IMR-90 (cell line): ENCODE measurements around the gene RAP1GAP. TPM values are rescaled to one million over a fixed set of nuclear protein-coding genes. Genes with fewer than 3 reads are reported as not detected.

ENCODE experiments used
- ATAC-seq: fragments of 200-7000 bp; cut with Tn5 transposase; 2 replicates; pipeline ENCODE4 v1.9.1; 2020; ENCODE audit warnings: low read depth, mild to moderate bottlenecking, moderate library complexity
- BruUV-seq: library from RNA; stranded (reverse); fragments of 400-500 nt; replicated peaks from 2 replicates; lab custom pipeline; 2021; lab: Mats Ljungman, UMichigan
- CTCF ChIA-PET: fragments of 300-600 bp; formaldehyde crosslinking; extraction: SDS; loops from one replicate; lab custom pipeline; 2021; ENCODE audit warnings: antibody characterized with exemption; lab: Yijun Ruan, JAX
- POLR2A ChIA-PET: fragments of 300-600 bp; sonication (Branson Sonifier 250); formaldehyde crosslinking; loops from one replicate; lab custom pipeline; 2022; ENCODE audit warnings: antibody characterized with exemption; ENCODE audit not compliant: unreplicated experiment; lab: Charles Lee
- DNase-seq: peaks from one replicate; pipeline ENCODE4 v3.0.0; 2013
- H2AFZ ChIP-seq: replicated peaks from 2 replicates; pipeline ENCODE3; 2013; ENCODE audit warnings: low read length, mild to moderate bottlenecking; ENCODE audit not compliant: poor library complexity
- H2AK5ac ChIP-seq: 2 replicates; pipeline ENCODE4 v1.6.1; 2013; ENCODE audit warnings: low read depth, low read length, inconsistent platforms
- H2AK9ac ChIP-seq: replicated peaks from 2 replicates; pipeline ENCODE3; 2013; ENCODE audit warnings: mild to moderate bottlenecking, low read depth, low read length, moderate library complexity; ENCODE audit not compliant: poor library complexity
- H2BK120ac ChIP-seq: 2 replicates; pipeline ENCODE4 v1.6.1; 2013; ENCODE audit warnings: low read depth, low read length, inconsistent platforms
- H2BK15ac ChIP-seq: 3 replicates; pipeline ENCODE4 v1.6.1; 2013; ENCODE audit warnings: low read depth, low read length, inconsistent platforms
- H2BK20ac ChIP-seq: 2 replicates; pipeline ENCODE4 v1.6.1; 2013; ENCODE audit warnings: low read depth, mild to moderate bottlenecking, inconsistent platforms, low read length, moderate library complexity
- H2BK5ac ChIP-seq: 2 replicates; pipeline ENCODE4 v1.6.1; 2013; ENCODE audit warnings: mild to moderate bottlenecking, low read depth, low read length, inconsistent platforms; ENCODE audit not compliant: poor library complexity, severe bottlenecking
- H3K14ac ChIP-seq: replicated peaks from 2 replicates; pipeline ENCODE4 v1.6.1; 2013; ENCODE audit warnings: low read depth, low read length, inconsistent platforms
- H3K18ac ChIP-seq: 2 replicates; pipeline ENCODE4 v1.6.1; 2013; ENCODE audit warnings: low read depth, low read length, control low read depth
- H3K23ac ChIP-seq: 2 replicates; pipeline ENCODE4 v1.6.1; 2013; ENCODE audit warnings: low read depth, low read length, inconsistent platforms
- H3K27ac ChIP-seq: 2 replicates; pipeline ENCODE4 v1.5.1; 2013; ENCODE audit warnings: mild to moderate bottlenecking, control low read depth, low read length; ENCODE audit not compliant: insufficient read depth
- H3K27me3 ChIP-seq: 2 replicates; pipeline ENCODE4 v1.6.1; 2013; ENCODE audit warnings: low read length; ENCODE audit not compliant: control insufficient read depth, insufficient read depth
- H3K36me3 ChIP-seq: 2 replicates; pipeline ENCODE4 v1.6.1; 2013; ENCODE audit warnings: low read length, mixed read lengths; ENCODE audit not compliant: control insufficient read depth, insufficient read depth
- H3K4ac ChIP-seq: 2 replicates; pipeline ENCODE4 v1.6.1; 2013; ENCODE audit warnings: low read depth, low read length, inconsistent platforms
- H3K4me1 ChIP-seq: 2 replicates; pipeline ENCODE4 v1.6.1; 2013; ENCODE audit warnings: low read length, mixed read lengths; ENCODE audit not compliant: control insufficient read depth, insufficient read depth
- H3K4me2 ChIP-seq: 2 replicates; pipeline ENCODE4 v1.6.1; 2013; ENCODE audit warnings: low read depth, mild to moderate bottlenecking, control low read depth, low read length, moderate library complexity
- H3K4me3 ChIP-seq: 2 replicates; pipeline ENCODE4 v1.5.1; 2013; ENCODE audit warnings: low read depth, mild to moderate bottlenecking, control low read depth, low read length, moderate library complexity; ENCODE audit not compliant: insufficient read depth
- H3K56ac ChIP-seq: 2 replicates; pipeline ENCODE4 v1.6.1; 2013; ENCODE audit warnings: low read length, inconsistent platforms; ENCODE audit not compliant: insufficient read depth; ENCODE audit errors: extremely low read depth
- H3K79me1 ChIP-seq, 2 experiments: 2 replicates each; pipeline ENCODE4 v1.6.1; 2013; ENCODE audit warnings: low read length in 2 of 2, inconsistent platforms in 1 of 2, low read depth in 1 of 2
- H3K9ac ChIP-seq: 2 replicates; pipeline ENCODE4 v1.6.1; 2013; ENCODE audit warnings: low read depth, low read length, control low read depth
- H3K9me1 ChIP-seq: 2 replicates; pipeline ENCODE4 v1.6.1; 2013; ENCODE audit warnings: low read length, inconsistent platforms; ENCODE audit not compliant: insufficient read depth
- H3K9me3 ChIP-seq: 2 replicates; pipeline ENCODE4 v1.6.1; 2013; ENCODE audit warnings: low read length; ENCODE audit not compliant: control insufficient read depth, insufficient read depth
- H4K20me1 ChIP-seq: 2 replicates; pipeline ENCODE4 v1.6.1; 2013; ENCODE audit warnings: low read length, inconsistent platforms; ENCODE audit not compliant: insufficient read depth
- H4K5ac ChIP-seq: 2 replicates; pipeline ENCODE4 v1.6.1; 2013; ENCODE audit warnings: mild to moderate bottlenecking, low read depth, low read length, control low read depth
- H4K8ac ChIP-seq, 2 experiments: 2 replicates each; pipeline ENCODE4 v1.6.1; 2013; ENCODE audit warnings: low read depth in 2 of 2, low read length in 2 of 2, control low read depth in 1 of 2, inconsistent platforms in 1 of 2
- H4K91ac ChIP-seq: 2 replicates; pipeline ENCODE4 v1.6.1; 2013; ENCODE audit warnings: low read depth, low read length, inconsistent platforms; ENCODE audit not compliant: insufficient read depth
- BHLHE40 ChIP-seq: fragments of 150-350 bp; IDR thresholded peaks from 2 replicates; pipeline ENCODE4 v1.6.1; 2016; ENCODE audit warnings: mild to moderate bottlenecking, low read depth, low read length
- CEBPB ChIP-seq: IDR thresholded peaks from 2 replicates; pipeline ENCODE4 v1.6.1; 2012; ENCODE audit warnings: low read depth, low read length, improper control_type of control experiment
- CHD1 ChIP-seq: IDR thresholded peaks from 2 replicates; pipeline ENCODE4 v1.6.1; 2012; ENCODE audit warnings: low read depth, low read length, improper control_type of control experiment
- CTCF ChIP-seq: conservative IDR thresholded peaks from 2 replicates; pipeline ENCODE4 v1.5.1; 2012; ENCODE audit warnings: mild to moderate bottlenecking, low read depth, low read length, improper control_type of control experiment
- ELK1 ChIP-seq: fragments of 150-350 bp; IDR thresholded peaks from 2 replicates; pipeline ENCODE4 v1.6.1; 2016; ENCODE audit warnings: low read depth, mild to moderate bottlenecking, low read length, moderate library complexity, borderline replicate concordance
- FOS ChIP-seq: fragments of 150-350 bp; IDR thresholded peaks from 2 replicates; pipeline ENCODE4 v1.6.1; 2016; ENCODE audit warnings: low read depth, low read length
- MAFK ChIP-seq: IDR thresholded peaks from 2 replicates; pipeline ENCODE4 v1.6.1; 2012; ENCODE audit warnings: low read depth, low read length, improper control_type of control experiment
- MAZ ChIP-seq: IDR thresholded peaks from 2 replicates; pipeline ENCODE4 v1.6.1; 2012; ENCODE audit warnings: low read depth, mild to moderate bottlenecking, low read length, improper control_type of control experiment, moderate library complexity, borderline replicate concordance
- MXI1 ChIP-seq: IDR thresholded peaks from 2 replicates; pipeline ENCODE4 v1.6.1; 2012; ENCODE audit warnings: low read depth, mild to moderate bottlenecking, low read length, moderate library complexity, borderline replicate concordance
- NFE2L2 ChIP-seq: fragments of 150-350 bp; IDR thresholded peaks from 2 replicates; pipeline ENCODE4 v1.6.1; 2016; ENCODE audit warnings: low read depth, mild to moderate bottlenecking, low read length
- POLR2A ChIP-seq: IDR thresholded peaks from 2 replicates; pipeline ENCODE4 v1.6.1; 2012; ENCODE audit warnings: mild to moderate bottlenecking, low read depth, low read length
- RAD21 ChIP-seq: IDR thresholded peaks from 2 replicates; pipeline ENCODE4 v1.6.1; 2012; ENCODE audit warnings: low read length, improper control_type of control experiment
- RCOR1 ChIP-seq: IDR thresholded peaks from 2 replicates; pipeline ENCODE4 v1.6.1; 2012; ENCODE audit warnings: mild to moderate bottlenecking, low read length, improper control_type of control experiment; ENCODE audit not compliant: insufficient replicate concordance
- RFX5 ChIP-seq: IDR thresholded peaks from 2 replicates; pipeline ENCODE4 v1.8.0; 2012; ENCODE audit warnings: low read depth, mild to moderate bottlenecking, low read length, moderate library complexity
- SMC3 ChIP-seq: fragments of 150-350 bp; IDR thresholded peaks from 2 replicates; pipeline ENCODE4 v1.6.1; 2016; ENCODE audit warnings: low read depth, mild to moderate bottlenecking, antibody characterized with exemption, low read length, moderate library complexity
- USF2 ChIP-seq: fragments of 150-350 bp; IDR thresholded peaks from 2 replicates; pipeline ENCODE4 v1.6.1; 2017; ENCODE audit warnings: mild to moderate bottlenecking, antibody characterized with exemption, low read length, low read depth
- WGBS, 2 experiments: methylation state at CpG; one replicate each; pipeline versions ENCODE4 v1.1.5 to v1.1.7; 2013; ENCODE audit warnings: missing lambda C conversion rate in 2 of 2; ENCODE audit not compliant: insufficient read length in 1 of 2; ENCODE audit errors: extremely low coverage in 2 of 2; 5-methylcytosine and 5-hydroxymethylcytosine counted together
- dilution Hi-C: fragments of 300-500 bp; cut with HindIII; formaldehyde crosslinking; loops from one replicate; pipeline ENCODE4 v1.14.3; 2018; ENCODE audit warnings: low sequenced_read_pairs; ENCODE audit not compliant: unreplicated experiment
- in situ Hi-C: fragments of 300-500 bp; cut with MboI; formaldehyde crosslinking; loops from 3 replicates; pipeline ENCODE4 v1.14.3; 2019; ENCODE audit warnings: low sequenced_read_pairs, inconsistent platforms, mixed read lengths
- intact Hi-C: fragments of 100-400 bp; cut with micrococcal nuclease; formaldehyde crosslinking; loops from 2 replicates; pipeline ENCODE4 v1.10.0; 2022
- polyA plus RNA-seq, 3 experiments: library from polyadenylated mRNA; depleted of rRNA; stranded (reverse); fragments of >200 nt; gene quantifications; 2 replicates each; pipeline ENCODE4 v1.2.3, GENCODE V29; 2012; ENCODE audit warnings: low replicate concordance in 1 of 3
- total RNA-seq: library from RNA; depleted of rRNA; stranded (reverse); fragments of >200 nt; gene quantifications from 2 replicates; pipeline ENCODE4 v1.2.3, GENCODE V29; 2012

The RAP1GAP gene
- total and polyA plus RNA-seq, 2 of the 4 experiments (the other 2 are of a cell fraction): under 0.01 to 0.10 TPM

DNA sequence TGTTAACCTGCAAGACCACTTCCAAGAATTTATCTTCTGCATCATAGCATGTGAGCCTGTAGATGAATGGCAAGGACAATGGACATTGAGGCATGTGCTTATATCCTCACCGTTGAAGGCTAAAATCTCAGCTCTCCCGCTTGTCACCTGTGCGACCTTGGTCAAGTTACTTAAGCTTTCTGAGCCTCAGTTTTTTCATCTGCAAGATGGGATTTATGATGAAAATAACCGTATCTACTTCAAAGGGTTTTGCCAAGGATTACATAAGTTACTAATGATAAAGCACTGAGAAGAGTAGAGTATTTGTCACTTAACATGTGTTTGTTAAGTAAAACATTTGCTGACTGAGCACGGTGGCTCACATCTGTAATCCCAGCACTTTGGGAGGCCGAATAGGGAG is 14.9 kb downstream of the RAP1GAP start:
- 0 out of 2 replicates have a peak, but pooled peaks cover 5% of the 10 kb centered on the region for H3K9me1 ChIP-seq

More for the DNA sequence above, 14.9 kb downstream of the RAP1GAP start:
- H3K4me2 ChIP-seq: no peak overlapping the region
- H3K56ac ChIP-seq: no peak overlapping the region
- no peaks in the 10 kb centered on the region for H3K9me3 ChIP-seq
- no peak overlapping the region for H3K14ac ChIP-seq
- in situ Hi-C loops: loop anchor here (10.0 kb wide), 2 partner anchors 279 to 399 kb away; no protein-coding TSS in a partner anchor
- H3K79me1 ChIP-seq: no peaks in the 10 kb centered on the region
- no peak overlapping the region for H3K9ac ChIP-seq
- intact Hi-C loops: loop anchor here (10.0 kb wide), 2 partner anchors 119 to 399 kb away; no protein-coding TSS in a partner anchor
- BruUV-seq: no TSS peak
- no peak overlapping the region for H3K18ac ChIP-seq
- CTCF ChIA-PET: no interaction called here
- no peak overlapping the region for H2AK9ac ChIP-seq
- no peaks in the 10 kb centered on the region for H3K36me3 ChIP-seq
- no peak overlapping the region for H2BK15ac ChIP-seq
- dilution Hi-C loops: no loop called here
- TF ChIP-seq RFX5 (no peak), USF2 (no peak), ELK1 (no peak), BHLHE40 (no peak), CHD1 (no peak), NFE2L2 (no peak), RCOR1 (no peak), MXI1 (no peak), RAD21 (no peak), POLR2A (no peak), FOS (no peak), SMC3 (no peak), CTCF (no peak), MAZ (no peak), MAFK (no peak), CEBPB (no peak)
- no peak overlapping the region for H4K5ac ChIP-seq
- WGBS, 2 experiments: no CpG with 5 or more reads among the region's 6 CpGs
- no peak overlapping the region for H2BK20ac ChIP-seq
- POLR2A ChIA-PET: no interaction called here
- no peak overlapping the region for H2BK5ac ChIP-seq
- H3K23ac ChIP-seq: no peak overlapping the region
- H3K27ac ChIP-seq: no peak overlapping the region
- no peak overlapping the region for H2AK5ac ChIP-seq
- no peak overlapping the region for H2BK120ac ChIP-seq
- ATAC-seq (no peak), DNase-seq (no peak)
- no peak overlapping the region for H2AFZ ChIP-seq
- peaks cover 3% of the 10 kb centered on the region; the same call in 1 of the 2 replicates for H3K4me1 ChIP-seq
- no peak overlapping the region for H3K4ac ChIP-seq
- H4K91ac ChIP-seq: no peak overlapping the region
- no peak overlapping the region for H3K4me3 ChIP-seq
- H3K27me3 ChIP-seq: peaks cover 48% of the 10 kb centered on the region
- peaks cover 9% of the 10 kb centered on the region; the same call in 1 of the 2 replicates for H4K20me1 ChIP-seq
- H4K8ac ChIP-seq: no peak overlapping the region
